ENCODE data around the gene UNC119.

UNC119 gene

DNA sequence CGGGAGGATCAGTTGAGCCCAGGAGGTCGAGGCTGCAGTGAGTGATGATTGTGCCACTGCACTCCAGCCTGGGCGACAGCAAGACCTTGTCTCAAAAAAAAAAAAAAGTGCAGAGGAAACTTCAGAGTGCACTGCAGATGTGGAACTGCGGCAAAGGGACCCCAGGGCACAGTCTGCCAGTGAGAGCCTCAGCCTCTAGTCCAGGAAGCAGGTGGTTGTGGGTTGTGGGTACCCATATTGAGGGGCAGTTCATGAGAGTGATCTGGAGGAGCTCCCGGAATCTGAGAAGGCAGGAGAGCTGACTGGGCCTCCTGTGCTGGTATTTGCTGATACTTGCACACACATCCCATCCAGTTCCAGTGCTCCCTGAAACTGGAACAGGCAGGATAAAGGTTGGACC, 33.2 kb downstream of the UNC119 start:
- no peak for DNase-seq

GRCh38 chr17:28518578-28518977, 33.8 kb downstream of the UNC119 start:
- no peak for DNase-seq

DNA sequence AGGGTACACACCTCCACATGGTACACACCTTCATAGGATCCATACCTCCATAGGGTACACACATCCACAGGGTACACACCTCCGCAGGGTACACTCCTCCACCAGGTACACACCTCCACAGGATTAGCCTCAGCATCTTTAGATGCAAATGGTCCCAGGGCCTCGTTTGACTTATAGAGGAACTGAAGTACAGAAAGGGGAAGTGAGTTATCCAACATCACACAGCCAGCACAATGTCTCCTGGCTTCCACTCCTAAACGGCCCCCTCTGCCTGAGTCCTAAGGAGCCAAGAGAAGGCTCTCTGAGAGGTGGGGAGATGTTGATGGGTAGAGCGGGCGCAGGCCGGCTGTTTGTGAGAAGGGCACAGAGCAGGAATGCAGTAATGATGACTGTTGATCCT, 34.3 kb downstream of the UNC119 start:
- no peak for DNase-seq

DNA sequence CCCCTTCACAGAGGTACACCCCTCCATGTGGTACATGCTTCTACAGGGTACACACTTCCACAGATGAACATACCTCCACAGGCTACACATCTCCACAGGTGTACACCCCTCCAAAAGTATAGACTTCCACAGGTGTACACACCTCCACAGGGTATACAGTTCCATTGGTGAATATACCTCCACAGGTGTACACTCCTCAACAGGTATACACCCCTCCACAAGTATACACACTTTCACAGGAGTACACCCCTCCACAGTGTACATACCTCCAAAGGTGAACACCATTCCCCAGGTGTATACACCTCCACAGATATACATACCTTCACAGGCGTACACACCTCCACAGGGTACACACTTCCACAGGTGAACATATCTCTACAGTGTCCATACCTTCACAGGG, 36.9 kb downstream of the UNC119 start:
- DNase-seq: no peak

DNA sequence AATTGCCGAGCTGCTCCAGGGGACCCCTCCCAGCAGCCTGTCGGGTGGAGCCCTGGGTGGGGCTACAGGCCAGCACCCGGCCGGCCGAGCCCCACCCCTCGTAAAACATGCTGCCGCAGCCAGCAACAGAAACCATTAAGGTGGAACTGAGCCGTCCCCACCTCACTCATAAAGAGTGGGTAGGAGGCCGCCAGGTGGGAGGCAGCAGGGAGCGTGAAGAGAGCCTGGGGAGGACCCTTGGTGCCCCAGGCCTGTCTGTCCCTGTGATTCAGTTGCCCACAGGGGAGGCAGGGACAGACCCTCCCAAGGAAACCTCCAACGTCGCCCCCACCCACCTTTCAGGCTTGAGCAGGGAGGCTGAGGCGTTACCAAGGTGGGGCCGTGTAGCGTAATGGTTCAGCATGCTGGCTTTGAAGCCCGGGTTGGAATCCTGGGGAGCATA, 37.8 kb downstream of the UNC119 start:
- DNase-seq: no peak

DNA sequence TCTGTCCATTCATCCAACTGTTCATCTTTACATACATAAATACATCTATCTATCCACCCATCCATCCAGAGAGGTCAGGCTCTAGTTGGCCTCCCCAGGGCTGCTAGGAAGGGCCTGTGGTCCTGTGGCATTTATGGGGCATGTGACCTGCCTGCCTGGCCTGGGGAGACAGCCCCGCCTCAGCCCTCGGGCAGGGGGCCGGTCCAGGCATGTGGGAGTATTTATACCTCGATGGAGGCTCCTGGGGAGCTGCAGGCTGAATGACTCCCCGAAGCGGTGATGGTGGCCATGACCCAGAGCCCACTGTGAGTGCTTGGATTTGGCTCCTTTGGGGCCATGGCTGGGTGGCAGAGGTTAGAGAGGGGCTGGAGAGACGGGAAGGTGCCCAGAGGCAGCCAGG, 38.9 kb downstream of the UNC119 start:
- no peak for DNase-seq

GRCh38 chr17:28511858-28512461, 40.5 kb downstream of the UNC119 start:
- DNase-seq: no peak

DNA sequence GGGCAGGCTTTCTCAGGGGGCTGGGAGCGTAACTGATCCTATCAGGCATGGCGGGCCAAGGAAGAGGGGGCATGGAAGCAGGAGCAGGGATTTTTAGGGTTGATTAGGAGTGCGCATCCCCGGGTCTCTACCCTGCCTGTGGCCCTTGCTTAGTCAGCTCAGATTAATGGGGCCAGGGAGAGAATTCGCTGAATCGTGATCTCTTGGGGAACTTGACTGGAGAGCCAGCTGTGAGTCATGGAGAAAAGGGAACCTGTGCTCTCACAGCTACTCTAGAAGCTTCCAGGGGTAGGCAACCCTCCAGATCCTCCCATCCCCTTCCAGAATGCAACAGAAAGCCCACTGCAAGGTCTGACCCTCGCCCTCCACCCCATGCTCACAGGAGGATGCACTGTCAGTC, 42.6 kb downstream of the UNC119 start:
- no peak for DNase-seq

GRCh38 chr17:28508211-28508724, 44.2 kb downstream of the UNC119 start:
- no peak for DNase-seq

GRCh38 chr17:28507567-28508203, 44.7 kb downstream of the UNC119 start:
- no peak for DNase-seq

- DNase-seq: no peak
Measured at GRCh38 chr17:28506763-28507487, 45.5 kb downstream of the UNC119 start.

GRCh38 chr17:28505986-28506665, 46.3 kb downstream of the UNC119 start, which contains the start of gene FOXN1:
Gene FOXN1, plus strand, starts transcription at chr17:28506348. Its CDS starts 17,622 bp downstream, at chr17:28523970.
- DNase-seq: no peak

DNA sequence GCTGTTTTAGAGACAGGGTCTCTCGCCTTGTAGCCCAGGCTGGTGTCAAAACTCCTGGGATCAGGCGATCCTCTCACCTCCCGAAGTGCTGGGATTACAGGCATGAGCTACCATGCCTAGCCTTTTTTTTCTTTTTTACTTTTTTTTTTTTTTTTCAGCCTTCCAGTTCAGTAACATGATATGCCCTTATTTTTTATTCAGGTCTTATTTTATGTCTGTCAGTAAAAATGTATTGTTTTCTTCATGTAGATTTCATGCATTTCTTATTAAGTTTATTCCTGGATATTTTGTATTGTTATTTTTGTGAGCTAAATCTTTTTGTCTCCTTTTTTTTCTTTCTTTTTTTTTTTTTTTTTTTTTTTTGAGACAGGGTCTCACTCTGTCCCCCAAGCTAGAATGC, 49.0 kb downstream of the UNC119 start:
- no peak for DNase-seq

GRCh38 chr17:28501421-28502284, 50.8 kb downstream of the UNC119 start:
- no peak for DNase-seq

- DNase-seq: no peak
Measured at GRCh38 chr17:28500712-28501379, 51.6 kb downstream of the UNC119 start.

GRCh38 chr17:28499684-28500357, 52.6 kb downstream of the UNC119 start:
- no peak for DNase-seq

- no peak for DNase-seq
Measured at GRCh38 chr17:28499364-28499664, 53.1 kb downstream of the UNC119 start.

- no peak for DNase-seq
Measured at GRCh38 chr17:28498652-28499363, 53.6 kb downstream of the UNC119 start.

DNA sequence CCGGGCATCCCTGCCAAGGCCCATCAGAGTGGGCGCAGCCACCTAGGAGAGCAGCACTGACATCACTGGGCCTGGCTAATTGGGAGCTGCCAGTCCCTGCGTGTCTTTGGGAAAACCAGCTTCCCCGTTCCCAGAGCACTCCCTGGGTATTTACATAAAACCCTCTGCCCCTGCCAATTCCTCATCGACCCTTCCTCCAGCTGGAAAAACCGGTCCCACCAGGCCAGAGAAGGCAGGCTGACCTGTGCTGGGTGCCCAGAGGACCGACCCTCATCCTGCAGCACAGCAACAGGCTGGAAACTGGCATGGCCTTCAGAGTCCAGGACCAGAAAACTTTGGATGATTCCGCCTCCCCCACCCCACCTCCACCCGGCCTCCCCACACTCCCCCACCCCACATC, 54.5 kb downstream of the UNC119 start:
- no peak for DNase-seq
